Gastroesophageal sphincter (tissue), 4 donors: Measurements from ENCODE around the gene SPINK6. TPM values are rescaled to one million over a fixed set of nuclear protein-coding genes. Genes with fewer than 3 reads are reported as not detected.

Experiments
- ATAC-seq: fragments of 150-250 bp; one replicate; pipeline ENCODE4 v1.9.1; 2016; ENCODE audit warnings: mild to moderate bottlenecking, moderate library complexity
- H3K27ac ChIP-seq, 4 donors: fragments of 200-600 bp; sonication (generic) in 3 of 4; 1 replicate in 3 of 4; 2 replicates in 1 of 4; pipeline ENCODE4 v1.5.1; 2016 to 2019
- H3K27me3 ChIP-seq: fragments of 200-600 bp; sonication (generic); one replicate; pipeline ENCODE4 v1.5.1; 2019
- H3K36me3 ChIP-seq, 2 donors: fragments of 200-600 bp; sonication (generic); one replicate each; pipeline ENCODE4 v1.5.1; 2019; ENCODE audit warnings: control low read depth in 1 of 2
- H3K4me1 ChIP-seq, 3 donors: fragments of 200-600 bp; sonication (generic); 1 replicate in 2 of 3; 2 replicates in 1 of 3; pipeline ENCODE4 v1.5.1; 2016 to 2019; ENCODE audit warnings: control low read depth in 2 of 3
- H3K4me3 ChIP-seq, 2 donors: fragments of 200-600 bp; sonication (generic); one replicate each; pipeline ENCODE4 v1.5.1; 2019; ENCODE audit warnings: mild to moderate bottlenecking in 1 of 2, moderate library complexity in 1 of 2
- H3K9me3 ChIP-seq, 3 donors: fragments of 200-600 bp; sonication (generic); one replicate each; pipeline ENCODE4 v1.5.1; 2017 to 2019; ENCODE audit warnings: control low read depth in 2 of 3
- CTCF ChIP-seq, 4 experiments: fragments of 200-600 bp in 2 of 4; fragments of 450-650 bp in 2 of 4; sonication (generic) in 1 of 4; IDR thresholded peaks; one replicate each; pipeline ENCODE4 v1.5.1; 2017 to 2019; ENCODE audit warnings: antibody characterized with exemption in 4 of 4, mild to moderate bottlenecking in 2 of 4, moderate library complexity in 2 of 4
- EP300 ChIP-seq: sonication (generic); formaldehyde crosslinking; IDR thresholded peaks from one replicate; pipeline ENCODE4 v1.6.1; 2017; ENCODE audit warnings: antibody characterized with exemption, mild to moderate bottlenecking
- POLR2A ChIP-seq, 2 donors: fragments of 450-650 bp; IDR thresholded peaks; one replicate each; pipeline ENCODE4 v1.6.1; 2017; ENCODE audit warnings: antibody characterized with exemption in 2 of 2, mild to moderate bottlenecking in 2 of 2, moderate library complexity in 1 of 2
- POLR2AphosphoS5 ChIP-seq: sonication (generic); formaldehyde crosslinking; IDR thresholded peaks from one replicate; pipeline ENCODE4 v1.6.1; 2017; ENCODE audit warnings: antibody characterized with exemption
- WGBS, 2 donors: methylation state at CpG; one replicate each; pipeline ENCODE4 v1.1.5; 2018; ENCODE audit warnings: low coverage in 1 of 2; 5-methylcytosine and 5-hydroxymethylcytosine counted together
- total RNA-seq, 4 donors: library from RNA; depleted of rRNA; stranded (reverse); fragments of >200 nt; gene quantifications; one replicate each; pipeline ENCODE4 v1.1.0, GENCODE V29; 2016

Gene SPINK6
- total RNA-seq, 4 donors from 2014 or later, result not detected

- TF ChIP-seq CTCF (IDR thresholded peaks at IDR 0.05), result no peak
- no peak for TF ChIP-seq POLR2A (IDR thresholded peaks at IDR 0.05)
- no peak for TF ChIP-seq POLR2AphosphoS5
- TF ChIP-seq EP300, result no peak
- H3K27ac ChIP-seq, result no peak overlapping the region
- no peaks in the 10 kb centered on the region for H3K4me1 ChIP-seq
- no peak overlapping the region for H3K4me3 ChIP-seq
- no peaks in the 10 kb centered on the region for H3K9me3 ChIP-seq
- H3K36me3 ChIP-seq, result no peaks in the 10 kb centered on the region
- ATAC-seq, result no peak
- no peaks in the 10 kb centered on the region for H3K27me3 ChIP-seq
- WGBS, 2 donors, result 88 to 95% methylated on average over 4 to 7 of the region's 7 CpGs
These were observed 27.4 kb downstream of the SPINK6 start for GRCh38 chr5:148230240-148230639.

GRCh38 chr5:148237785-148238417, 35.1 kb downstream of the SPINK6 start:
- Histone ChIP-seq H3K27me3 (no peaks in the 10 kb centered on the region), H3K4me3 (no peak overlapping the region), H3K4me1 (no peaks in the 10 kb centered on the region), H3K36me3 (no peaks in the 10 kb centered on the region), H3K27ac (no peak overlapping the region), H3K9me3 (peaks cover 0 to 3% (median 0%) of the 10 kb centered on the region in 3 donors)
- TF ChIP-seq POLR2A (IDR thresholded peaks at IDR 0.05) (no peak), CTCF (IDR thresholded peaks at IDR 0.05) (no peak), POLR2AphosphoS5 (no peak), EP300 (no peak)
- WGBS, 2 donors, result 36 to 57% methylated on average over 4 of the region's 4 CpGs
- ATAC-seq, result no peak

- H3K36me3 ChIP-seq, result no peaks in the 10 kb centered on the region
- no peak within 1 kb of the TSS for H3K4me3 ChIP-seq
- H3K9me3 ChIP-seq, result peaks cover 0 to 8% (median 0%) of the 10 kb centered on the region in 3 donors
- H3K27ac ChIP-seq, result no peak within 1 kb of the TSS
- H3K27me3 ChIP-seq, result no peaks in the 10 kb centered on the region
- WGBS, 2 donors, result 23 to 38% methylated on average over 2 of the region's 2 CpGs
- ATAC-seq, result no peak
- H3K4me1 ChIP-seq, result no peaks in the 10 kb centered on the region
- TF ChIP-seq POLR2AphosphoS5 (no peak), CTCF (IDR thresholded peaks at IDR 0.05) (no peak), POLR2A (IDR thresholded peaks at IDR 0.05) (no peak), EP300 (no peak)
These were observed 35.6 kb downstream of the SPINK6 start, which contains the start of gene MARCOL for GRCh38 chr5:148238418-148238794. Gene MARCOL (plus strand): TSS chr5:148238525. CDS start chr5:148238598, 73 bp downstream.

GRCh38 chr5:148248894-148249293, 46.1 kb downstream of the SPINK6 start:
- Histone ChIP-seq H3K27me3 (no peaks in the 10 kb centered on the region), H3K4me3 (no peak overlapping the region), H3K4me1 (no peaks in the 10 kb centered on the region), H3K36me3 (no peaks in the 10 kb centered on the region), H3K9me3 (no peaks in the 10 kb centered on the region), H3K27ac (no peak overlapping the region)
- WGBS, 2 donors, result 92 to 100% methylated on average over 1 to 2 of the region's 2 CpGs
- no peak for ATAC-seq
- TF ChIP-seq POLR2A (IDR thresholded peaks at IDR 0.05), result no peak
- TF ChIP-seq EP300, result no peak
- TF ChIP-seq POLR2AphosphoS5, result no peak
- no peak for TF ChIP-seq CTCF (IDR thresholded peaks at IDR 0.05)

GRCh38 chr5:148255456-148255855, 52.6 kb downstream of the SPINK6 start:
- no peak overlapping the region for H3K27ac ChIP-seq
- no peaks in the 10 kb centered on the region for H3K36me3 ChIP-seq
- H3K27me3 ChIP-seq, result no peaks in the 10 kb centered on the region
- H3K4me1 ChIP-seq, result no peaks in the 10 kb centered on the region
- no peak overlapping the region for H3K4me3 ChIP-seq
- ATAC-seq, result no peak
- peaks cover 0 to 48% (median 0%) of the 10 kb centered on the region in 3 donors for H3K9me3 ChIP-seq
- TF ChIP-seq POLR2AphosphoS5, result no peak
- TF ChIP-seq EP300, result no peak
- TF ChIP-seq POLR2A (IDR thresholded peaks at IDR 0.05), result no peak
- TF ChIP-seq CTCF (IDR thresholded peaks at IDR 0.05), result no peak
